ENCODE results near the gene BLM.

Gene BLM

DNA sequence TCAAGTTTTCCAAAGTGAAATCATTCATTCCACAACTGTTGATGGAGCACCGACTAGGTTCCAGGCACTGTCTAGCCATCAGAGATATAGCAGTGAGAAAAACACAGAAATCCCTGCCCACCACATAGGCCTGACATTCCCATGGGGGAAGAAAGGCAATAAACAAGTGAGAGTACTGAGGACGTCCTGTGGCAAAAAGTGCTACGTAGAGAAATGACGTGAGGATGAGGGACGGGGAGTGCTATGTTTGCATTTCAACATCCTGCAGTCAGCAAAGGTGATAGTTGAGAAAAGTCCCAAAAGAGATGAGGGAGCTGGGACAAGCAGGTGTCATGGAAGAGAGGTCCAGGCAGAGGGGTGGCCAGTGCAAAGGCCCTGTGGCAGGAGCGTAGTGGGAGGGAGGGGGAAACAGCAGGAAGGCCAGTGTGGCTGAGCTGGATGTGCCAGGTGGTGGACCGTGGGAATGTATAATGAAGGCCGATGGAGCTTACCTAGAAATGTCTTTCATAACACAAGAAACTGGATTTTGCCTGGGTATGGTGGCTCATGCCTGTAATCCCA, 140.8 kb downstream of the BLM start:
- DNase-seq, result no peak

DNA sequence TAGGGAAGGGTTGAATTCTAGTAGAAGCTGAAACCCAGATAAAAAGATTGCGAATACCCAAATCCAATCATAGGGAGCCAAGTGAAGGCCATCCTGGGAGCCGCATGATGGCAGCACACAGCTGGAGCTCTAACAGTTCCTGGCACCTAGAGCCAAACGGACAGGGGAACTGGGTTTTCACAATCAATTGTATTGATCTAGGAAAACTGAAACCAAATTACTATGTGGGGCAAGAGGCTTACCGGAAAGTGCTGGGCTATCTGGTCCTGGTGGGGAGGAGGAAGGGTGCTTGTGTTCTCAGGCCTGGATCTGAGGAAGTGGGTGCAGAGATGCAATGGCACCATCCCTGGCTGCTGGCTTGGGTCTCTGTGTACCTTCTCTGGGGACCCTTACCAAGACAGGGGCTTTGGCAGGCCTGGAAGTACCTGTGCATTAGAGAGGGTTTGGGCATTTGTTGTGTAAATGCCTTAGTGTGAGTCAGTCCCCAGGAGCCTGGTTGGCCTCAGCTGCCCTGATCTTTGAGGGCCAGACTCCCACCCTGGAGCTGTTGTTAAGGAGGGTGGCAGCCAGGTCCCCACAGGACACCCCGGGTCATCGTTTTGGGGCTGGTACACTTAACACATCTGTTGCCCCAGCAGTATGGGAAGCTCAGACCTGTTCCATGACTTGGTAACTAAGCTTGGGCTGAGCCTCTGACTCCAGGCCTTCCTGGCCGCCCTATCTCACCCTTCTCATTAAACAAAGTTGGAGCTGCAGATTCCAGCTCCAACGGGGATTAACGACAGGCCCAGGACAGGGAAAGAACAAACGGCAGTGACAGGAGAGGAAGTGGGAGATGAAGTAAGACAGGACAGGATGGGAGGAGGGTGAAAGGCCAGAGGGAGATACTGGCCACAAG, 142.3 kb downstream of the BLM start:
- no peak for DNase-seq

DNA sequence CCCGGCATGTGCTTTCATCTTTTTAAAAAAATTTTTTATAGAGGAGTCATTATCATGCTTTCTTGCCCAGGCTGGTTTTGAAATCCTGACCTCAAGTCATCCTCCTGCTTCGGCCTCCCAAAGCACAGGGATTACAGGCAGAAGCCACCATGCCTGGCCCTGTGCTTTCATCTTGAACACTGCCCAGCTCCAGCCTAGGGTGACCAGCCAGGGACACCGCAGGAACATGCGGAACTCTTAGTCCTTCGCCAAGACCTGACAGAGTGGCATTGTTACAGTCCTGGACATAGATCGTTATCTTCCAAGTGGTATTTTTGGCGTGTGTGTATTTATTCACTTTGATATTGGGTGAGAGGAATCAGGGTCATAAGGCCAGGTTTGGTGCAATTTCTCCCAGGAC, 143.3 kb downstream of the BLM start:
- no peak for DNase-seq

DNA sequence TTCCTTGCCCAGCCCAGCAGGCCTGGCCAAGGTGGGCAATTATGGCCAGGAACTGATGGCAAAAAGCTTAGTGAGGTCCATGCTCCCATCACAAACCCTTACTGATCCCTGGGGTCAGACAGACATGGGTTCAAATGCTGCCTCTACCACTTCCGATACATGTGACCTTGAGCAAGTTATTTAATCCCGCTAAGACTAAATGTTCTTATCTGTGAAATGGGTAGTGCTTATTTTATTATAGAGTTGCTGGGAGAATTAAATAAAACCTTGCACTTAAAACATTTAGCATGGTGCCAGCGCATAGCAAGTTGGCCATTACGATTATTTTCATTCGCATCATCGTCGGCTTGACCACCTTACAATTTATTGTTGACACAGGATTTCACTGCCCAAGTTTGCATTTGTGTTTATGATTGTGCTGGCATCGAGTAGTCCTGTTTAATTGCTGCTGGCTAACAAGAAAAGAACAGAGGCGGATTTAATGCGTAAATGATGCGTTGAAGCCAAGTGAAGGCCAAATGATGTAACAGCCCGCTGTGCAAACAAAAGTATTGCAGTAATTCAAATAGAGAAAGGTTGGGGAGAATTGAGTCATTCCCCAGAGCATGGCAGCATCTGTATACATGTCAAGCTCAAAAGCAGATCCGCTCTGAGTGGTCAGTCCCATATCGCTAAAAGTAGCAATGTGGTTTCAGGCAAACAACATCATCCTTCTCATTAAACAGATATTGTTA, 144.0 kb downstream of the BLM start:
- no peak for DNase-seq

DNA sequence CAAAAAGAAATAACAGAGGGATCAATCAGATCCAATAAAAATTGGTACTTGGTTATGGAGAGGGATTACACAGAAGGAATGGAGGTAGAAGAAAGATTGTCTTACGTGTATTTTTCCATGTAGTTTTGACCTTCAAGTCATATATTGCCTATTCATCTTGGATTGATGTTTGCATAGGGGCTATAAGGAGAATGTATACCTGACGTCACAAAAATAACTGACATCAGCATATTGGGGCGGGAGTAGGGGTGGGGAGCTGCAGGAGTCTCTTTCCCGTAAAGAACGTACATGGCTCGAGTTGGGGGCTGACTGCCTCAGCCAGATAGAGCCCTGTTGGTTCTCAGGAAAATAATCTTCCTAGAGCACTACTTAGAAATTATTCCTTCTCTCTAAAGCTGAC, 145.3 kb downstream of the BLM start:
- no peak for DNase-seq

DNA sequence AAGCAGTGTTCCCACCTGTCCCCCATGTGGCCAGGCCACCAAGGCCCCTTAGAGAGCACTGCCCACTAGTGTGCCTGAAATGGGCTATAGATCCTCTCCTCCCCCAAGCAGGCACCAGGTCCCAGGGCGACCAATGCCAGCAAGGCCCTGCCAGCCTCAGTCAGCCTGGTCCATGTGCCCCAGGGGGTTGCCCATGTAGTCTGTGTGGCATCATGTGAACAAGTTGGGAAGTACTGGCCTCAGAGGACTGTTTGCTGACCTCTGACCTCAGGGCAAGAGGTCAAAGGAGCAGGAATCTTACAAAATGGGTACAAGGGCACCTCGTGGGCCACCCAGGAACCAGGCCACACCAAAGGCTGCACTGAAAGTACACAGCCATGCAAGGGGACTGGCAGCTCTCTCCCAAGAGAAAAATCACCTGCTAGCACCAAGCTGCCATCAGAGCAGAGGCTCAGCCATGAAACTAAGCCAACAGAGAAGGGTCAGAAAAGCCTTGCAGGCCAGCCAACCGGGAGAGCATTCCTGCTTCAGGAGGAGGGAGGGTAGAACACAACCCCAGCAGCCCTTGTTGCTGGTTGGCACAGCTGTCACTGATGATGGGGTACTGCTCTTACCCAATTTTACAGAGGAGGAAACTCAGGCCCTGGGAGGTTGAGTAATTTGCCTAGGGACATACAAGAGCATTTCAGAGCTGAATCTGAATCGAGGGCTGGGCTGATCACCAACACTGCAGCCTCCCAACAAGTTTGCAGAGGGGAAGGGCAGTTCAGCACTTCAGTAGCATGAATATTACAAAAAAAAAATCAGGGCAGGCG, 146.0 kb downstream of the BLM start:
- DNase-seq, result no peak

DNA sequence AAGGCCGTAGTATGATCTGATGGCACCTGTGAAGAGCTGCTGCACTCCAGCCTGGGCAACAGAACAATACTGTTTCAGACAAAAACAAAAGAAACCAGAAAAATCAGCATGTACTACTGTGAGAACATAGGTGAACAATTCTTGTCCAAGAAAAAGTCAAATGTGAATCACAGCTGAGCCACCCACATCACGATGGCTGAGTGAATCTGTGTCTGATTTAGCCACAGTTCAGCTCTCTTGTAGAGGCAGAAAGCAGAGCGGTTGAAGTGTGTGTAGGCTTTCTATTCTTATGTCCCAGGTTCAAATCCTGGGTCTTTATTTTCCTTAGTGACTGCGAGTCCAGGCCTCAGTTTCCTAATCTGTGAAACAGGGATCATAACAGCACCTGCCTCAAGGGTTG, 146.8 kb downstream of the BLM start:
- DNase-seq, result no peak

DNA sequence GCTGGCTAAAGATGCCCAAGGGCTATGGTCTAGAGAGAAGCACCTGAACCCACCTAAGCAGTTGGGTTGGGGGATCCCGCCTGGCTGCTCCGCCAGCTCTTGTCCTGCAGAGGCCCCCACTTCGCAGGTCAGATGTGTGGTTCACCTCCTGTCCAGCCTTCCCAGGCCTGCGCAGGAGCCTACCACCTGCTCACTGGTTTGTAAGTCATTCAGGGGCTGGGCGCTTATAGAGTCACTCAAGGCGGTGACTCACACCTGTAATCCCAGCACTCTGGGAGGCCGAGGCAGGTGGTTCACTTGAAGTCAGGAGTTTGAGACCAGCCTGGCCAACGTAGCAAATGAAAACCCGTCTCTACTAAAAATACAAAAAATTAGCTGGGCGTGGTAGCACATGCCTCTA, 147.4 kb downstream of the BLM start:
- DNase-seq, result no peak

DNA sequence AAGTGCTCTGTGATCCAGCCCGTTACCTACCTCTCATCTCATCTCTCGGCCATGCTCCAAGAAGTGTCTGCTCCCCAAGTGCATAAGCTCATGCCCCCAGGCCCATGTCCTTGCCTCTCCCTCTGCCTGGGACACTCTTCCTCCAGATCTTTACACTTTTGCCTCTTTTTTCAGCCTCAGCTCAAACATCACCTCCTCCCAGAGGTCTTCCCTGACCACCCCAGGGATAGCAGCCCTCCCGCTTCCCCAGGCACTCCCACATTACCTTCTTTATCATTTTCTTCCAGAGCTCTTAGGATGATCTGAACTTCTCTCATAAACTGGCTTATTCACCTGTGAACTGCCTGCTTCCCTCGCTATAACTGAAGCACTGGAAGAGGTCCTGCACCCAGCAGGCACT, 148.6 kb downstream of the BLM start:
- no peak for DNase-seq
